Stimulated activated memory B cell treated with anti-CD40 and anti-IgM and Interleukin-4, amounts not matched to agents 10 μg/mL and 1 μg/mL and 100 μg/mL, for 72 hours (primary cell): Measurements from ENCODE around the gene WAC.
"Not testable (repeated sequence)": the region's sequence is repeated elsewhere in the genome, so short reads cannot be mapped to it uniquely, and the experiment has no call there.

ENCODE experiments used
- ATAC-seq: fragments of 150-1000 bp; cut with Tn5 transposase; 2 replicates; pipeline ENCODE4 v1.10.0; 2021
- H3K27ac Mint-ChIP-seq: one replicate; pipeline ENCODE4 v1.8.0; 2022; ENCODE audit warnings: mild to moderate bottlenecking, mixed read lengths
- H3K27me3 Mint-ChIP-seq: one replicate; pipeline ENCODE4 v1.8.0; 2022; ENCODE audit warnings: mixed read lengths
- H3K36me3 Mint-ChIP-seq: one replicate; pipeline ENCODE4 v1.8.0; 2022; ENCODE audit warnings: mixed read lengths
- H3K4me1 Mint-ChIP-seq: one replicate; pipeline ENCODE4 v1.8.0; 2022; ENCODE audit warnings: mixed read lengths
- H3K4me3 Mint-ChIP-seq: one replicate; pipeline ENCODE4 v1.8.0; 2022; ENCODE audit warnings: mild to moderate bottlenecking, moderate library complexity, mixed read lengths
- H3K9me3 Mint-ChIP-seq: one replicate; pipeline ENCODE4 v1.8.0; 2022; ENCODE audit warnings: mixed read lengths

Gene WAC

GRCh38 chr10:28532337-28533185 is at the start of gene WAC:
WAC (plus strand) TSS chr10:28533118; CDS start chr10:28533580, 462 bp downstream.
- peak within 1 kb of the TSS; percentile 97 for H3K4me3 Mint-ChIP-seq

GRCh38 chr10:28489206-28489605 is 43.7 kb upstream of the WAC start:
- Mint-ChIP-seq H3K9me3 (peaks cover 4% of the 10 kb centered on the region), H3K4me1 (no peaks in the 10 kb centered on the region), H3K27me3 (peaks cover 25% of the 10 kb centered on the region), H3K27ac (no peak overlapping the region), H3K36me3 (peaks cover 5% of the 10 kb centered on the region), H3K4me3 (no peak overlapping the region)
- ATAC-seq = no peak

More at GRCh38 chr10:28532337-28533185, at the start of gene WAC:
- peak; percentile 92 for ATAC-seq
- Mint-ChIP-seq H3K9me3 (no peaks in the 10 kb centered on the region), H3K27me3 (no peaks in the 10 kb centered on the region), H3K27ac (peak within 1 kb of the TSS; percentile 98), H3K4me1 (peaks cover 51% of the 10 kb centered on the region), H3K36me3 (peaks cover 47% of the 10 kb centered on the region)

- H3K4me3 Mint-ChIP-seq, H3K36me3 Mint-ChIP-seq, H3K27ac Mint-ChIP-seq, H3K4me1 Mint-ChIP-seq, ATAC-seq, H3K9me3 Mint-ChIP-seq: not testable (repeated sequence)
- H3K27me3 Mint-ChIP-seq = peaks cover 25% of the 10 kb centered on the region
Observed at GRCh38 chr10:28490256-28490865, 42.6 kb upstream of the WAC start.

GRCh38 chr10:28492116-28492920 is 40.6 kb upstream of the WAC start:
- no peak overlapping the region for H3K27ac Mint-ChIP-seq
- no peak for ATAC-seq
- H3K4me3 Mint-ChIP-seq = no peak overlapping the region
- no peaks in the 10 kb centered on the region for H3K4me1 Mint-ChIP-seq
- H3K9me3 Mint-ChIP-seq = peaks cover 4% of the 10 kb centered on the region
- peaks cover 25% of the 10 kb centered on the region for H3K27me3 Mint-ChIP-seq
- H3K36me3 Mint-ChIP-seq = peaks cover 5% of the 10 kb centered on the region

- Mint-ChIP-seq H3K4me3 (no peak overlapping the region), H3K27me3 (peaks cover 8% of the 10 kb centered on the region), H3K27ac (no peak overlapping the region), H3K36me3 (peaks cover 5% of the 10 kb centered on the region), H3K9me3 (peaks cover 4% of the 10 kb centered on the region), H3K4me1 (no peaks in the 10 kb centered on the region)
- no peak for ATAC-seq
Observed at GRCh38 chr10:28494420-28494819, 38.5 kb upstream of the WAC start.

- Mint-ChIP-seq H3K27me3 (peaks cover 8% of the 10 kb centered on the region), H3K4me1 (no peaks in the 10 kb centered on the region), H3K4me3 (no peak overlapping the region), H3K9me3 (peaks cover 3% of the 10 kb centered on the region), H3K36me3 (peaks cover 3% of the 10 kb centered on the region), H3K27ac (no peak overlapping the region)
- no peak for ATAC-seq
Observed at GRCh38 chr10:28495084-28495483, 37.8 kb upstream of the WAC start.

- ATAC-seq = no peak
- Mint-ChIP-seq H3K27ac (no peak overlapping the region), H3K4me3 (no peak overlapping the region), H3K36me3 (no peaks in the 10 kb centered on the region), H3K9me3 (no peaks in the 10 kb centered on the region), H3K27me3 (peaks cover 8% of the 10 kb centered on the region), H3K4me1 (no peaks in the 10 kb centered on the region)
Observed at GRCh38 chr10:28496017-28496416, 36.9 kb upstream of the WAC start.

GRCh38 chr10:28496481-28496961 is 36.4 kb upstream of the WAC start:
- ATAC-seq = no peak
- Mint-ChIP-seq H3K4me1 (no peaks in the 10 kb centered on the region), H3K27me3 (peaks cover 3% of the 10 kb centered on the region), H3K27ac (no peak overlapping the region), H3K36me3 (no peaks in the 10 kb centered on the region), H3K9me3 (no peaks in the 10 kb centered on the region), H3K4me3 (no peak overlapping the region)

- ATAC-seq = no peak
- Mint-ChIP-seq H3K4me1 (no peaks in the 10 kb centered on the region), H3K4me3 (no peak overlapping the region), H3K9me3 (no peaks in the 10 kb centered on the region), H3K36me3 (no peaks in the 10 kb centered on the region), H3K27ac (no peak overlapping the region), H3K27me3 (no peaks in the 10 kb centered on the region)
Observed at GRCh38 chr10:28497313-28498126, 35.4 kb upstream of the WAC start.

- H3K27ac Mint-ChIP-seq, H3K36me3 Mint-ChIP-seq, H3K4me3 Mint-ChIP-seq, ATAC-seq, H3K9me3 Mint-ChIP-seq, H3K27me3 Mint-ChIP-seq, H3K4me1 Mint-ChIP-seq: not testable (repeated sequence)
Observed at GRCh38 chr10:28500203-28500602, 32.7 kb upstream of the WAC start.

- Mint-ChIP-seq H3K4me3 (no peak overlapping the region), H3K4me1 (no peaks in the 10 kb centered on the region), H3K27me3 (no peaks in the 10 kb centered on the region), H3K27ac (no peak overlapping the region), H3K36me3 (no peaks in the 10 kb centered on the region), H3K9me3 (no peaks in the 10 kb centered on the region)
- no peak for ATAC-seq
Observed at GRCh38 chr10:28503114-28503513, 29.8 kb upstream of the WAC start.

GRCh38 chr10:28505359-28505959 is 27.5 kb upstream of the WAC start:
- no peak for ATAC-seq
- H3K36me3 Mint-ChIP-seq = no peaks in the 10 kb centered on the region
- no peaks in the 10 kb centered on the region for H3K4me1 Mint-ChIP-seq
- H3K27ac Mint-ChIP-seq = no peak overlapping the region
- no peak overlapping the region for H3K4me3 Mint-ChIP-seq
- no peaks in the 10 kb centered on the region for H3K9me3 Mint-ChIP-seq
- H3K27me3 Mint-ChIP-seq = no peaks in the 10 kb centered on the region

GRCh38 chr10:28508304-28508925 is 24.5 kb upstream of the WAC start:
- no peak overlapping the region for H3K4me3 Mint-ChIP-seq
- no peak for ATAC-seq
- no peaks in the 10 kb centered on the region for H3K4me1 Mint-ChIP-seq

GRCh38 chr10:28509286-28509685 is 23.6 kb upstream of the WAC start:
- Mint-ChIP-seq H3K27me3 (no peaks in the 10 kb centered on the region), H3K27ac (no peak overlapping the region), H3K4me3 (no peak overlapping the region), H3K4me1 (no peaks in the 10 kb centered on the region), H3K36me3 (no peaks in the 10 kb centered on the region), H3K9me3 (no peaks in the 10 kb centered on the region)
- ATAC-seq = no peak

More at GRCh38 chr10:28508304-28508925, 24.5 kb upstream of the WAC start:
- Mint-ChIP-seq H3K36me3 (no peaks in the 10 kb centered on the region), H3K27me3 (no peaks in the 10 kb centered on the region), H3K27ac (no peak overlapping the region), H3K9me3 (no peaks in the 10 kb centered on the region)
